C4-2B (cell line): ENCODE results near the gene CCNY.
A peak's percentile ranks its signal among the peaks of the same experiment; 100 is the strongest.

ENCODE experiments used
- H3K27ac ChIP-seq: fragments of 450-650 bp; 2 replicates; pipeline ENCODE4 v1.5.1; 2017
- ZFX ChIP-seq: fragments of 450-650 bp; IDR thresholded peaks from 2 replicates; pipeline ENCODE4 v1.6.1; 2017
- TF ChIP-seq, protein P1 (sequence below): fragments of 450-650 bp; conservative IDR thresholded peaks from 2 replicates; pipeline ENCODE4 v1.5.1; 2017; ENCODE audit warnings: mild to moderate bottlenecking

Gene CCNY

DNA sequence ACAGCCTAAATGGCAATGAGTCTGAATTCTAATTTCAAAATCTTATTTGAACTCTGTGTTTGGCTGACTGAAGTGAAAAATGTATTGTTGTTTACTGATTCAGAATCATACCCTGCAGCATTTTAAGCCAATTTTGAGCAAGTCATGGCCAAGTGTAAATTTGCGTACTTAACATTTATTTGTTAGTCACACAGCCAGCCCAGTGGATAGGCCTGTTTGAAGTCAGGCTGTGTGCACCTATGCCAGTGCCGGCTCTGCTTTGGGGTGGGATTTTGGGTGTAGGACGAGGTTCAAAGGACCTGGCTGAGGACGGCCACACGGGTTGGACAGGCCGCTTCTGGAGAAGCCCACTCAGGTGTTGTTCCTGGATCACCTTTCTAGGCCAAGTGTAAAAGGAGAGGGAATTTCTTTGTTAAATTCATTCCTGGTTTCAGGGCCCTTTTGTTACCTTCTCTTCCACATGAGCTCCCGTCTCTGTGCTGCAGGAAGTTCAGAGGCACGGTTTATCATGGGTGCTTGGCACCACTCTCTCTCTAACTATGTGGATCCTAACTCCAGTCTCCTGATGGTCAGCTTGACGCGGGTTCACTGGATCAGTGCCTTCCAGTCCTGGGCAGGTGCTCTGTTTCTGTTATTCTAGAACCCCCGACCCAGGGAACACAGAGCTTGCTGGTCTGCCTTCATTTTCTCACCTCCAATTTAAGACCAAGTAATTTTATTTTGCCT, 84.7 kb downstream of the CCNY start:
- no peak for TF ChIP-seq ZFX
- H3K27ac ChIP-seq: no peak overlapping the region

GRCh38 chr10:35421553-35422178, 85.4 kb downstream of the CCNY start:
- no peak overlapping the region for H3K27ac ChIP-seq
- no peak for TF ChIP-seq ZFX
- TF ChIP-seq, protein P1, sequence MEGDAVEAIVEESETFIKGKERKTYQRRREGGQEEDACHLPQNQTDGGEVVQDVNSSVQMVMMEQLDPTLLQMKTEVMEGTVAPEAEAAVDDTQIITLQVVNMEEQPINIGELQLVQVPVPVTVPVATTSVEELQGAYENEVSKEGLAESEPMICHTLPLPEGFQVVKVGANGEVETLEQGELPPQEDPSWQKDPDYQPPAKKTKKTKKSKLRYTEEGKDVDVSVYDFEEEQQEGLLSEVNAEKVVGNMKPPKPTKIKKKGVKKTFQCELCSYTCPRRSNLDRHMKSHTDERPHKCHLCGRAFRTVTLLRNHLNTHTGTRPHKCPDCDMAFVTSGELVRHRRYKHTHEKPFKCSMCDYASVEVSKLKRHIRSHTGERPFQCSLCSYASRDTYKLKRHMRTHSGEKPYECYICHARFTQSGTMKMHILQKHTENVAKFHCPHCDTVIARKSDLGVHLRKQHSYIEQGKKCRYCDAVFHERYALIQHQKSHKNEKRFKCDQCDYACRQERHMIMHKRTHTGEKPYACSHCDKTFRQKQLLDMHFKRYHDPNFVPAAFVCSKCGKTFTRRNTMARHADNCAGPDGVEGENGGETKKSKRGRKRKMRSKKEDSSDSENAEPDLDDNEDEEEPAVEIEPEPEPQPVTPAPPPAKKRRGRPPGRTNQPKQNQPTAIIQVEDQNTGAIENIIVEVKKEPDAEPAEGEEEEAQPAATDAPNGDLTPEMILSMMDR: no peak

- no peak overlapping the region for H3K27ac ChIP-seq
- TF ChIP-seq, protein P1: no peak
- TF ChIP-seq ZFX: no peak
These were observed 85.9 kb downstream of the CCNY start for GRCh38 chr10:35422228-35422627.

- peak overlapping the region; percentile 72 for H3K27ac ChIP-seq
- TF ChIP-seq ZFX: no peak
- TF ChIP-seq, protein P1: no peak
These were observed 87.4 kb downstream of the CCNY start for GRCh38 chr10:35423505-35424306.

- peak overlapping the region; percentile 72 for H3K27ac ChIP-seq
- TF ChIP-seq ZFX: no peak
- TF ChIP-seq, protein P1: no peak
These were observed 88.5 kb downstream of the CCNY start for GRCh38 chr10:35424680-35425285.

DNA sequence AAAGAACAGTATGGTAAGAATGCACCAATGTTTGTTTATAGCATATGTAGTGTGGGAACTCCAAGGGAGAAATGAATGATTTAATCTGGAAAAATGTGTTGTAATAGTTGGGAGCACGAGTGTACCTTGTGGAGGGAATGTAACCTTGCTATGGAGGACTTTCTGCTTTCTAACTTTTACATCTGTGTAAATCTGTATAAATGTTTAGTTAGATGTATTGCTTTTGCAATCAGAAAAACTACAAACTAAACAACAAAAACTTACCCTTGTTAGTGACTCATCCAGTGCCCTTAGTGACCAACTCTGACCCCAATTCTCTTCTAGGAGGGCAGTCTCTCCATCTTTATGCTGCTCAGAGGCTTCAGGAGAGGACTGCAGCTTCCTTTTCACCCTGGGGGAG, 89.3 kb downstream of the CCNY start:
- H3K27ac ChIP-seq: no peak overlapping the region
- TF ChIP-seq ZFX: no peak
- TF ChIP-seq, protein P1: no peak

GRCh38 chr10:35426657-35427056, 90.3 kb downstream of the CCNY start:
- TF ChIP-seq, protein P1: no peak
- TF ChIP-seq ZFX: no peak
- H3K27ac ChIP-seq: no peak overlapping the region
